ENCODE data around the gene PLPP1.

PLPP1 gene

DNA sequence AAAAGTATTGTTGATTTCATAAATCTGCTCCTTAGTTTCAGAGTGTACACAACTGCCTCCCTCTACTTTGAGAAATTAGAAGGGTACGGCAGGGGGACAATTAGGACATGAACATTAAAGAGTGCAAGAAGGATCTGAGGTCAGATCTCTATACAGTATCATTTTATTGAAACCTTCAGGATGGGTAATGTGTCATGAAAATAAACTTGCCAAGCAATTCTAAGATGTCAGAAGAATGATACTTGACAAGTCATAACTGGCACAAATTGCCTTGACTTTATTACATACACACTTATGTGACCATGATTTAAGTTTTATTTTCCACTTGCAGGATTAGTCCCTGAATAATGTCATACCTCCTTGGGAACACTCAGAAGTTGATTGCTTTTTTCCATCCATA is 92.8 kb downstream of the PLPP1 start:
- DNase-seq, result no peak

DNA sequence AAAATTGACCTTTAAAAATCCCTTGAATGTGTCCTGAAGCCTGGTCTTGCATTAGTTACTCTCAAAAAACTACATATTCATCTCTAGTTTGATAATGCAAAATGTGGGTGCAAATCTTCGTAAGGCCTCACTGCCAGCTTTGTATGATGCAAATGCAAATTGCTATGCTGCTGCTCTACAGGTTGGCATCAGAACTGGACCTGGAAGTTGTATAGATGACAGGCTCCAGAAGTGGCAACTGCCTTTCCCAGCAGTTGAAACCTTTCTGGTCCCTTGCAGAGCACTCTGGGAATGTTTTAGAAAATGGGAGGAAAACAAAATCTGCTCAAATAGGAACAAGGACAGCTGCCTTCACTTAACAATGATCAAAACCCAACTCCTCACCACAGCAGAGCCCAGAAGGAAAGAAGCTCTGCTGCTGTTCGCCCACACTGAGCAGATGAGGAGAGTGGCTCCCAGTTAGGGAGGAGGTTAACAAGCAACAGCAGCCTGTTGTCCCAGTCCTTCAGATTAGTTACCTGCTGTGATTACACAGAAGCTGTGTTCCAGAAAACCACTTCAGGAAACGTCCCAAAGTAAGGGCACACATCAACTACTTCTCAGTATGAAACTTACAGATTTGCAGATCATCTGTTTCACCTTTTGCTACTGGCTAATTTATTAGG is 93.5 kb downstream of the PLPP1 start:
- no peak for DNase-seq

GRCh38 chr5:55440188-55440646 is 94.5 kb downstream of the PLPP1 start:
- DNase-seq, result no peak

DNA sequence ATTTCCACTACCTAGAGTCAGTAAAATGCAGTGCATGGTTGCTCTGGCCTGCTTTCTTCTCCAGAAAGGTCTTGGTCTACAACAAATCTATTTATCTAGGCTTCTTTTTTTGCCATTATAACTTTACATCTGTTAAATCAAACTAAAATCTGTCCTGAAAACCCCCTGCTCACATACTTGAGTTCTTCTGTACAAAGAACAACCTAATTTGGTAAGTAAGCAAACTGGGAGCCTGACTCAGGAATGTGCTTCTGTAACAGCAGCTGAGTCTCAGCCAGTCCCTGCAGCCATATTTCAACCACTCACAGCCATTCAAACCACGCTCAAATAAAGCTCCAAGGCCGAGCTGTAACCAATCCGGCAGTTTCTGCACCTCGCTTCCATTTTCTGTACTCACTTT is 95.8 kb downstream of the PLPP1 start:
- DNase-seq, result no peak

DNA sequence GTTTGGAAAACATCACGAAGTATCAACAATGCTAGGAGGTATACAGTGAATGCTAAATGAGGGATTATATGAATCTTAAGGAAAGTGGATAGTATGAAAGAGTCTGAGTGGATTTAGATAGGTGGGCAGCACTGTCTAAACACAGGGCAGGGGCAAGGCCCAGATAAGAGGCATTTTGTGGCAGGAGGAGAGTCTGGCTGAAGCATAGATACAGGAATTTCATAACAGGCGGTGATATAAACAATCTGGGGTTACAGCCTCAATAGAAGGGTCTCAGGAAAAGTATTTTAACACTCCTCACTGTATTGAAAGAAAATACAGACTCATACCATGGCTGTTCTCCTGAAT is 96.9 kb downstream of the PLPP1 start:
- no peak for DNase-seq

DNA sequence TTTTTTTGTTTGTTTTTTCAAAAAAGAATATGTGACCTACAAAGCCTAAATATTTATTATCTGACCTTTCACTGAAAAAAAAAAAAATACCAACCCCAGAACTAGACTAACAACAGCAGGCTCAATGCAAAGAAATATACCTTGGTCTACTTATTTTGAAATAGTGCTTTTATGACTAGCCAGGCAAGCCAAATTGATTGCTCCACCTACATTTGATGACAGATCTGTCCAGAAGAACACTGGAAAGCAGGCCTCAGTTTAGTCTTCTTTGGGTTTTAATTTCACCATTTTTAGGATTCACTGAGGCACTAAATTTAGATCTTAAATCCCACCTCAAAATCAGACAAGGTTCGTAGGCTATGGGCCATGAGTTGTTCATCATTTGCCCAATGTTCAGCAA is 97.3 kb downstream of the PLPP1 start:
- DNase-seq, result no peak

GRCh38 chr5:55432549-55432948 is 102.2 kb downstream of the PLPP1 start:
- no peak for DNase-seq

DNA sequence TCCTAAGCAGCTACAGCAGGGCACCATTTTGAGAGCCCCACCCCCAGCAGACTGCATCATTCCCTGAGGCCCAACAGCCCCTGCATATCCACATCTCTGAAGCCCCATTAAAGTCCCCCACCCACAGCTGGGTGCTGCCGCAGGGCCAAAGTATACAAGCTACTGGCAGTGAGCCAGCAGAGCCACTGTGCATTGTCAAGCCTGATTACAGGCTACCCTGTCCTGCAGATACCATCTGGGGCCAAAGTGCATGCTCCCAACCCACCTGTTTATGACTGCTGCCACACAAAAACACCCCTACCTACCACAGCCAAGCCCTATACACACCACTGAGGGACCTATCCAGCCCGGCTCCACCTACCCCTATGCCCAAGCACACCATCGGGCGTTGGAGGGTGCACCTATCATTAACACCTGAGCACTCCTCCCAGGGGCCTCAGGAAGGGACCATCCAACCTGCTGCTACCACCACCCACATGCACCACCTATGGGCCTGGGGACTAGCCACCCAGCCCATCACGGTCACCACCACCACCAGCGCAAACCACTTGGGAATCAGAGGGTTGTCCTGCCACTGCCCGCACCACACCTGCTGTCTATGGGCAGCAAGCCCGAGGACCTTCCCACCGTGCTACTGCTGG is 105.0 kb downstream of the PLPP1 start:
- no peak for DNase-seq

DNA sequence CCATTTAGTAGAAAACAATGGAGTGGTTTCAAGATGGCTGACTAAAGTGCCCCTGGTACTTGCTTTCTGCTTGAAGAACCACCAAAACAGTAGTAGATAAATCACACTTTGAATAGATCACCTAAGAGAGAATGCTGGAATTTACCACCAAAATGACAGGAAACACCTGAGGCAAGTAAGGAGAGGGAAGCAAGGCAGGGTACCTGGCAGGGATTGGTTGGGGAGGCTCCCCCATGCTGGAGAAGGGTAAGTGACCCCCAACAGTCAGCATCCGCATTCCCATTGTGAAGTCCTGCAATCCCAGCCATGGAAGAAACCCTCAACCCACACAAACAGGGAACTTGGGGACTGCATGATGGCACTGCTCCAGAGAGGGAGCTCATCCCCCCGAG is 105.5 kb downstream of the PLPP1 start:
- DNase-seq, result no peak

- no peak for DNase-seq
These were observed 107.6 kb downstream of the PLPP1 start for GRCh38 chr5:55427157-55427556.

- no peak for DNase-seq
These were observed 108.3 kb downstream of the PLPP1 start for GRCh38 chr5:55426455-55426854.

DNA sequence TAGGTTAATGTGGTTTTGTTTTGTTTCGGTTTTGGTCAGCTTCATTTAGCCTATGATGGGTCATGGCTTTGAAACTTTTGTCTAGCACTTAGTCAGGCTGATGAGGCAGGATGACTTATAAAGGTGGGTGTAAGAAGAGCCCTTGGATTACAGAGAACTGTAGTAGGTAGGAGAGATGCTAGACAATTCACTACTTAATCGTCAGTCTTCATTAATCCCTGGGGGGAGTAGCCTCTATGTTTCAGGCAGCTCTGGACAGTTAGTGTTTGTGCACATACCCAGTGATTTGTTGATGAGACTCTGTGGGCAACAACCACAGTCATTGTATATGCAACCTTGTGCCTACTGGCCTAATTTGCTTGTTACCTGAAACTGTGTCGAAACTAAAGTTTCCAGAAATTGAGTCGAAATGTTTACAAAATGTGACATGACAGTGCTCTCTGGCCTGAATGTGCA is 113.7 kb downstream of the PLPP1 start:
- no peak for DNase-seq

DNA sequence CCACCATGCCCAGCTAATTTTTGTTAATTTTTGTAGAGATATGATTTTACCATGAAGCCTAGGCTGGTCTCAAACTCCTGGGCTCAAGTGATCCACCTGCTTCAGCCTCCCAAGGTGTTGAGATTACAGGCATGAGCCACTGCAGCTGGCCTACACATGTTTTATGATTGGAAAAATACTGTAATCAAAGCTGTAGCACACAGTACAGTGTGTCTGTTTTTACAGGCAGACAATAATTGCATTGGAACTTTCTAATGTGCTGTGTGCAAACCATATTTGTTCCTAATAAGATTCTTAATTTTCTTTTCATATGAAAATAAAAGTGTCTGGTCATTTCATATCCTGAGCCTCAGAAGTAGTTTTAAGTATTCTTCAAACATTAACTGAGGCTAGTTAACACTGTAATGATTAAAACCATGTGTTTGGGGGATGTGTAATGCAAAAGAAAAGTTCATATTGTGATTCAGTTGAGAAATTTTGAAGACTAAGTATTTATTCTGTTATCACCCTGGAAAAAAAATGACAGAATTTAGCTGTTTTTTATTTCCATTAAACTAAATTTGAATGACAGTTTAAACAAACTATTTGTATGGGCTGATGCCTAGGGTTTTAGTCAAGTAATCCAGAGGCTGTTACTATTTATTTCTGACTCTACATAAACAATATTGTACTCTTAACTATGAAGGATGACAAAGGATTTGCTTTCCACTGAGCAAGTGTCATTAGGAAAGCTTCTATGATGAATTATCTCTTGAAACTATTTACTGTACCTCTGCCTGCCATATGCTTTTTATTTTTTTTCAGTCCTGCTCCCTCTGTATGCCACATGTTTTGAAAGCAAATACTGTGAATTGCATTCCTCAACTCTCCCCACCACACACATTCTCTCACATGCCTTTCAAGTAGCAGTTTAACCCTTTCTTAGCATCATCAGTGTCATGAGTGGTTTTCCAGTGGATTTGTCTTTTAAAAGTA is 115.5 kb downstream of the PLPP1 start:
- DNase-seq, result no peak

- DNase-seq, result no peak
These were observed 118.5 kb downstream of the PLPP1 start for GRCh38 chr5:55416306-55416705.

DNA sequence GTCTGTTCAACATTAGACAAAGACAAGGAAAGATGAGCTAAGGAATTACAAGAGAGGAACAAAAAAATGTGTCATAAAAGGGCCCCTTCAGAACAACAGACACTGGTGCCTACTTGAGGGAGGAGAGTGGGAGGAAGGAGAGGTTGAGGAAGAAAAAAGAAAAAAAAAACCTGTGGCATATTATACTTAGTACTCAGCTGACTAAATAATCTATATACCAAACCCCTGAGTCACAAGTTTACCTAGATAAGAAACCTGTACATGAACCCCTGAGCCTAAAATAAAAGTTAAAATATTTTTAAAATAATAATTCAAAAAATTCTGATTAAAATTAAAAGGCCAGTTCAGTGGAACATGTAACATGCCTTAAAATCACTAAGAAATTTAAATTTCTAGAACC is 119.7 kb downstream of the PLPP1 start:
- no peak for DNase-seq

DNA sequence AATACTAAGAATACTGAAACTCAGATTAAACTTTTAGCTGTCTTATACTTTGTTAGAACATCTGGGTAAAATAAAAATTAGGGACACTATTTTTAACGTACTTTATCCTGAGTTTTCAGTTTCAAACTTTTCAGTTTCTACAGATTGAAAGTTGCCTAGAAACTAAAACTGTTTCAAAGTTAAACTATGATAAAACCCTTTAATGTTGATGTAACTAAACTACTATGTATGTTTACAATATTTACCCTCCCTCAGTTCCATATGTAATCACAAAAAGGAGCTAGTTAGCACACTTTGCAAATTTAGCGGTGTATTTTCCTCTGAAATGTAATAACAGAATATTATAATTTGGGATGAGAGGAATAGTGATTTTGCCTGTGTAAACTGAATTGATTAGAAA is 121.1 kb downstream of the PLPP1 start:
- DNase-seq, result no peak

DNA sequence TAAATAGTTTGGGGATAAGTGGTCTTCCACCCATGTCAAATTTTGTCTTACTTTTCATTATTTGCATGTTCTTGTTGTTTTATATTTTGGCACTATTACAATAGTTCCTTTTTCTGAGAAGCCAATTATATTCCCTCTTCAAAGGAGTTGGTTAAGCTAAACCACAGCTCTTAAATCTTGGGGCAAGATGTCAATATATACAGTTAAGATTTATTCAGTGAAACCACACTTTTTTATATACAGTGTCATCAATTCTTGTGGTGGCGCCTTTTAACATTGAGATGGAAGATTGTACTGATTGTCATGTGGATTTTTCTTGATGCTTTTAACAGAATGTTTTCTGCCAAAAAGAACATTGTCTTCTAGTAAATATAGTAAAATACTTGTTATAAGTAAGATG is 122.9 kb downstream of the PLPP1 start:
- DNase-seq, result no peak

GRCh38 chr5:55410845-55411244 is 123.9 kb downstream of the PLPP1 start:
- no peak for DNase-seq

GRCh38 chr5:55409775-55410174 is 125.0 kb downstream of the PLPP1 start:
- no peak for DNase-seq

DNA sequence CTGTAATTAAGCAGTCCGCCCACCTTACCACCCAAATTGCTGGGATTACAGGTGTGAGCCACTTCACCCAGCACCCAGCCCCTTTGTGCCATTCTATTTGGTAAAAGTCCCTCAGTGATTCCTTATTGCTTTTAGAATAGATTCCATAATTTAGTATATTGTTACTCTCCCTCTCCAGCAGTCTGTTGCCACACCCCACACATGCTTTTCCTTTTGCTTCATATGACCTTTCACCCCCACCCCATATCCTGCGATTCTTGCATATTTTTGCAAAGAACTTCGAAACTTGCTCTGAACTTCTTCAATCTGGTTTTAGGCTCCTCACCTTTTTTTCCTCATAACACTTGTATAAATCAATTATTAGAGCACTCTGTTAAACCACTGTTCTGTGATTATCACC is 126.8 kb downstream of the PLPP1 start:
- DNase-seq, result no peak

DNA sequence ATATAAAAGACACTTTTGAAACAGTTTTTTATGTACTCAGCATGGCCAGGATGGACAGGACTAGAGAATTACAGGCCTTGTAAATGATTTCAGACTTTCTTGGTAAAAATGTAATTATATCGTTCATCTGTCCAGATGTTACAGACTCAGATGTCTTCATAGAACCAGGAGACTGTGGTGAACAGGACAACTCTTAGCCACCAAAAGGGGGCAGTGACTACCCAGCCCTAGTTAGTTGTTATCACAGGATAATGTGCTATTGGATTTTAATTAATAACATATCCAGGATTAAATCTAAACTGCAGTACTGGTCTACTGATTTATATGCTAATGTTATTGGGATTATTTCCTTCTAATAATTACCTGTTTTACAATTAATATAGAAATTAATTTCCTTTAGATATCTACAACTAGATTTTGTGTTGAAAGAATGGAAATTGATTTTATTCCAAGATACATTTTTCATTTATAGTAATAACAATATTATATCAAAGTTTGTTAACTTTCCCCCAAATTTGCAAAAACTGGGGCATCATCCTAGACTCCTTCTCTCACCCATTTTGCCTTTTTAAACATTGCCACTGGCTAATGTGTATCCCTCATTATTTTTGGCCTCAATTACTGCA is 127.6 kb downstream of the PLPP1 start:
- no peak for DNase-seq

DNA sequence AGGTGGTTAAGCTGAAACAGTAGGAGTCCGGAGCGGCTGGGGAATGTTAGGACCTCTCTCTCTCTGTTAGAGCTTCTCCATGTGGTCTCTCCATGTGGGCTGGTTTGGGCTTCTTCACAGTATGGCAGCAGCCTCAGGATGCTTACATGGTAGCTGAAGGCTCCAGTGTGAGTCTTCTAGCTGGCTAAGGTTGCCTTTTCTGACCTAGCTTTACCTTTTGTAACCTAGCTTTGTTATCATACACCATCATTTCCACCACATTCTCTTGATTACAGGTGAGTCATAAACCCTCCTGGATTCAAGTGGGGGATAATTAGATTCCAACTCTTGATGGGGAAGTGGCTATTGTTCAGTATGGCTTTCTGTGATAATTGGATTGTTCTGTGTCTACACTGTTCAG is 128.5 kb downstream of the PLPP1 start:
- DNase-seq, result peak; percentile 59

DNA sequence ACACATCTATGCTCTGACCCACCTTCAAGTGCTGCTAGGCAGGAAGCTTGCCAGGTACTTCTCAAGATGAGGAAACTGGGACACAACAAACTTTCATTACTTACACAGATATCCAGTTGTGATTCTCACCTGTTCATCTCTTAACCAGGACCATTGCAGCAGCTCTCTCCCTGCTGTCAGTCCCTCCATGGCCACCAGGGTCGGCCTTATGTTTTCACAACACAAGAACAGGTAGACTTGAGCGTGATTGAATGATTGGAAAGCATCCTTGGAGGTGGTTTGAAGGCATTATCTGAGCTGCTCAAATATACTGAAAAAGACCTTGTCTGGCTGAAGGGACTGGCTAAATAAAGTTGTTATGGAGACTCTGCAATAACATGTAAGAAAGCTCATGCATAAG is 132.6 kb downstream of the PLPP1 start:
- no peak for DNase-seq
